NT2/D1 (cell line): ENCODE results near the gene PPP1R12B.
"Not testable (repeated sequence)": the region's sequence is repeated elsewhere in the genome, so short reads cannot be mapped to it uniquely, and the experiment has no call there.

Experiments
- SUZ12 ChIP-seq: IDR thresholded peaks from 2 replicates; pipeline ENCODE4 v1.6.1; 2011; ENCODE audit not compliant: insufficient read length, insufficient read depth; ENCODE audit errors: extremely low read depth
- YY1 ChIP-seq: IDR thresholded peaks from 2 replicates; pipeline ENCODE4 v1.6.1; 2011; ENCODE audit not compliant: insufficient read length, insufficient read depth
- ZNF274 ChIP-seq: IDR thresholded peaks from 2 replicates; pipeline ENCODE4 v1.6.1; 2011; ENCODE audit warnings: mild to moderate bottlenecking, low read depth, low read length

- not testable (repeated sequence) for TF ChIP-seq YY1, ZNF274, SUZ12
Observed at GRCh38 chr1:202554619-202555018, 206.1 kb downstream of the PPP1R12B start.
